ENCODE data around the gene BCAS1.

DNA sequence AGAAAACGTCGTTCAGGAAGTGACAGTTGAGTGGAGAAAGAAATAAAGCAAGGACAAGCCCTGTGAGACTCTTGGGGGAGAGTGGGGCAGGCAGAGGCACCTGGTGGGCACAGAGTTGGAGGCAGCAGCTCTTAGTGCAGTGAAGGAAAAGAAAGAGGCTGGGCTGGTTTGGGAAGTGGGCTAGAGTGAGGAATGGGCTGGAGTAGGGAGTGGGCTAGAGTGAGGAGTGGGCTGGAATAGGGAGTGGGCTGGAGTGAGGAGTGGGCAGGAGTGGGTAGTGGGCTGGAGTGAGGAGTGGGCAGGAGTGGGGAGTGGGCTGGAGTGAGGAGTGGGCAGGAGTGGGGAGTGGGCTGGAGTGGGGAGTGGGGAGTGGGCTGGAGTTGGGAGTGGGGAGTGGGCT lies 43.7 kb upstream of the BCAS1 start:
- TF ChIP-seq CTCF (IDR thresholded peaks at IDR 0.05) (no peak), REST (IDR thresholded peaks at IDR 0.05; ENCODE audit: insufficient read depth in 1 of 2, low read depth in 2 of 2, low read length in 1 of 2) (no peak)

All from Panc1 (cell line).